Activated T-cell treated with anti-CD3 and anti-CD28 coated beads, Interleukin-2, amount 50 U/mL, for 1 hour (primary cell): ENCODE data around the gene LY6G5B.
A peak's percentile ranks its signal among the peaks of the same experiment; 100 is the strongest.

Experiments
- DNase-seq: peaks from one replicate; pipeline ENCODE4 v3.0.0-alpha.2; 2020

The LY6G5B gene

DNA sequence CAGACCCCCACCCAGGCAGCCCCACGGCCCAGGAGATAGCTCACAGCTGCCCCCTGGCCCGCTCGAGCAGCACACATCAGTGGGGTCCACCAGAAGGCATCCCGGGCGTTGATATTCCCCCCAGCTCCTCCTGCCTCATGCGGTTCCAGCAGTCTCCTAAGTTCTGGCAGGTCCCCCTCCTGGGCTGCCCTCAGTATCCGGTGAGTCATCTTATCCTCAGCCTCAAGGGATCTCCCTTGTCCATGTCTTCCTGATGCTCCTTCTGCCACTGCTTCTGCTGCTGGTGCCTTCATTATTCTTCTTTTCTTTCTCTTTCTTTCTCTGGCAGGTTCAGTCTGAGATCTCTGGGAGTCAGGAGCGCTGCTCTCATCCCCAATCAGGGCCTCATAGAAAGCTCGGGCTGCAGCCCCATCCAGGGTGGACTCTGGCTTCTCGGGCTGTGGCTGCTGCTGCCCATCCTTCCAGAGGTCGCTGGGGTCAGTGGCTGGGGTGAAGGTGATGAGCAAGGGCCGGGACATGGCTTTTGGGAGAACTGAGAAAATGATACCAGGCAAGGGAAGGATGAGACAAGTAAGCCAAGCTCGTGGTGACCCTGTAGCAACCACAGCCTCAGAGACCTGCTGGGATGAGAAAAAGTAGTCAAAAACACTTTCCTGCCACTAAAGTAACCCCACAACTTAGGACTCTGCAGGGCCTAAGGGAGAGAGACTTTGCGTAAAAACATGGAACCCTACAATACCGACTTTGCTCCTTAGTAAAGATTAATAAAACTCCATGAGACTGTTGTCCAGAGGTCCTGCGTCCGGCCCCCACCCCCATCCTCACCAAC lies 5.6 kb upstream of the LY6G5B start:
- DNase-seq, result no peak

DNA sequence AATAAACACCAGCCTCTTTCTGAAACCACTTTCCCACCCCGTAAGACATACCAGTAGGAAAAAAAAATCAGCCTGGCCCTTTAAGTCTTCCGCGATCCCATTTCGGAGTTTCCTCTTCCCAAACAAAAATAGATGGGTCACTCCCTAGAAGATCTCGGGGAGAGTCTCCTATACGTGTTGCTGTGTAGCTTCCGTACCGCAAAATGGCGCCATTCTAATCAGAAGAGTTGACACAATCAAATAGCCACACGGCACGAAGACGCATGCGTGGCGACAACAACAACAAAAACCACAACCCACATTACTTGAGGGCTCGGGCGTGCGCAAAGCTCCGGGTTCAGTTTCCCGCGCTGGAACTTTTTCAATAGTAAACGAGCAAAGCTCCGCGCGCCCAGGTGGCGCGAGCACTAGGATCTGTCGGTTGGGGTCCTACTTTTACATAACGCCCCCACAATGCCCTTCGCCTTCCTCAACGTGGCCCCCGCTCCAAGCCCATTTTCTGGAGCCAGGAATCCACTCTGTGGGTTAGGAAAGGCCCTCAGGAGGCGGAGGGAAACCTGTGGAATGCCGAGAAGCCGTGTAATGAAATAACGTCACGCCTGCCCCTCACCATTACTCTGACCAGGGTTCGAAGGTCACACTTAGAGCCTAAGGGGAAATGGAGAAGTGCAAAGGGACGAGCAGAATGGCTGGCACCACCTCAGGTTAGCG lies 4.8 kb upstream of the LY6G5B start, which contains the start of gene GPANK1:
GPANK1 (minus strand) TSS at position 208 of the 711 bp plus-strand sequence. CDS start 519 bp downstream, outside the sequence.
- peak; percentile 84 for DNase-seq

DNA sequence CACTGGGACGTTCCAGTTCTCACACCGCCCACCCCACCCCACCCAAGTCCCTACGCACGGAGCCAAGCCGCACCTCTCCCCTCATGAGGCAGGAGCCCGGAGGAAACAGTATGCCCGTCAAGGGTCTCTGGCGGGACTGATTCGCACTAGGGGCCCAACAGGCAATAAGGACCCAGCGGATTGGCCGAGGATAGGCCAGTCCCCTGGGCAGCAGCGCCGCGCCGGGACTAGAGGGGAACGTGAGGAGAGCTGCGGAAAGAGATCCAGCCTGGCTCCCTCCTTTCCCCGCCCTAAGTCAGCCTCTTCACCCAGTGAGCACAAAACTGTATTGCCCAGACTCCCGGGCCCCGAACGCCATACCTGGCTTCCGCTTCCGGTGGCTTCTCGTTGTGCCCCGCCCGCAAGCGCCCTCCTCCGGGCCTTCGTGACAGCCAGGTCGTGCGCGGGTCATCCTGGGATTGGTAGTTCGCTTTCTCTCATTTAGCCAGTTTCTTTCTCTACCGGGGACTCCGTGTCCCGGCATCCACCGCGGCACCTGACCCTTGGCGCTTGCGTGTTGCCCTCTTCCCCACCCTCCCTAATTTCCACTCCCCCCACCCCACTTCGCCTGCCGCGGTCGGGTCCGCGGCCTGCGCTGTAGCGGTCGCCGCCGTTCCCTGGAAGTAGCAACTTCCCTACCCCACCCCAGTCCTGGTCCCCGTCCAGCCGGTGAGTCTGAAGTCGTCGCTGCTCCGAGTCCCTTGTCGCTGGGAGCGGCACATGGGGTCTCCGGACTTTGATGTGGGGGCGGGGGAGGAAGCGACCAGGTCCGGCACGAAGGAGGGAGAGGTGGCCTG lies 4.1 kb upstream of the LY6G5B start, which contains the start of gene CSNK2B:
CSNK2B (plus strand) TSS at position 580 of the 836 bp plus-strand sequence. CDS start 752 bp downstream, outside the sequence.
- DNase-seq, result peak; percentile 96

DNA sequence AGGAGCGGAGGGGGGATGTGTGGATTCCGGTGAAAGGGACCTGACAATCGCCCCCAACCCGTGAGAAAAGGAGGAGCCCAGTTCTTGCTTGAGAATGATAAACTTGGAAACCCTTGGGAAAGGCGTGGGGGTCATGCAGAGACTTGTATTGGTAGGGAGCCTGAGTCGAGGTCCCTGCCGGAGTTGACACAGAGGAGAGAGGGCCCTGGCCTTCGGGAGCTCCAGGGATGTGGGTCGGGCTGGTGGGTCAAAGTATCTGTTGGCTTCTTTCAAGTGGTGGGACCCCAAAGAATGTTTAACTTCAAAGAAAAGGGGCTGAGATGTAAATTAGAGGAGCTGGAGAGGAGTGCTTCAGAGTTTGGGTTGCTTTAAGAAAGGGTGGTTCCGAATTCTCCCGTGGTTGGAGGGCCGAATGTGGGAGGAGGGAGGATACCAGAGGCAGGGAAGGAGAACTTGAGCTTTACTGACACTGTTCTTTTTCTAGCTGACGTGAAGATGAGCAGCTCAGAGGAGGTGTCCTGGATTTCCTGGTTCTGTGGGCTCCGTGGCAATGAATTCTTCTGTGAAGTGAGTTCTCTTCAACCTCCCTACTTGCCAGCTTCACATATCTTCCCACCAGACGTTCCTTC lies 3.3 kb upstream of the LY6G5B start:
- DNase-seq, result no peak

DNA sequence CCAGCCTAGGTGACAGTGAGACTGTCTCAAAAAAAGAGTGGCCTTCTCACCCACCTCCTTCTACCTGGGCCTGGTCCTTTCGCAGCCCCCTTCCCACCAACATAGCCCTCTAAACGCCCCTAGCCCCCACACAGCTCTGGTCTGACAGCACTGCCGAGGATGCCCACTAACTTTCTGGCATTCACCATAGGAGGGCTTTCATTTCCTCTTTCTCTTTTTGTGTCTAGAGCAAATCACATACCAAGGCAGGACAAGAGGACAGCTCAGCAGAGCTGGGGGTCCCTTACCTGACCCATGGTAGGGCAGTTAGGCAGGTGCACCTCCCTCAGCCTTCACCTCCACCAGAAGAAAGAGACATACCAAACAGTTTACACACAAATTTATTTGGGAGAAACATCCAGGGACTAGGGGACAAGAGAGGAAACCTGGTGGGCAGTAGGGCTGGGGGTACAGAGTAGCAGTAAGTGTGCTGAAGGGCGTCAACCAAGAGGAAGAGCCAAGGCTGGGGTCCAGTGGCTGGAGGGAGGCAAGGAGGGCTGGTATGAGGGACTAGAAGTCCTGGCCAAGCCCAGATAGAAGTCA lies 6.6 kb downstream of the LY6G5B start:
- no peak for DNase-seq

DNA sequence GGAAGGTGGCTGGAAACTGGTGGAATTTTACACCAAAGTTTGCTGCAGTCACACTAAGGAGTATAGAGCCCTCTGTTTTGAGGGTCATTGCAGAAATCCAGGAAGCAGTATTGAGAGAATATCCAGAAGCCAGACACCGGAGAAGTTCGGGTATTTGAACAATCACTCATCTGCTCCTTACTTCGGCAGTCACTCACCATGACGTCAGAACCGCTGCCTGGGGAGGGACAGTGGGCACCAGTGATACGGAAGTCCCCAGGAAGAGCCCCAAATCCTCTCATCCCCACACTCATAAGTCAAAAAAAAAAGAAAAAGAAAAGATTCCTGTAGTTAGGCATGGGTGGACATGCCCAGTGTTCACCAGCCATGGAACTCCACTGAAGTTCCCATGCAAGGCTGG lies 7.1 kb downstream of the LY6G5B start:
- DNase-seq, result no peak

DNA sequence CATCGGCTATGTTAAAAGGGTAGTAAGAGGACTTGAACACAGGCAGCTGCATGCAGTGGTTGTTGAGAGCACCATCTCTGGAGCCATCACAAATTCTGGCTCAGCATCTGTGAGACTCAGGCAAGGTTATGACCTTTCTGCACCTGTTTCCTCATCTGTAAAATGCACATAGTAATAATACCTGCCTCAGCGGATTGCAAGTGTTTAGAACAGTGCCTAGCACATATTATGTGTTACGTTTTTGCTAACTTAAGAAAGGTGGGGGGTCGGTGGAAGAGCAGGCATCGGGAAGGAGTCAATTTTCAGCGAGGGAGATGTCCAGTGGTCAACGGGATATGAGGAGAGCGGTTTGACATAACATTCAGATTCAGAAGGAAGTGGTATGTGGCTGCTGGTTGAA lies 8.2 kb downstream of the LY6G5B start:
- DNase-seq, result no peak

DNA sequence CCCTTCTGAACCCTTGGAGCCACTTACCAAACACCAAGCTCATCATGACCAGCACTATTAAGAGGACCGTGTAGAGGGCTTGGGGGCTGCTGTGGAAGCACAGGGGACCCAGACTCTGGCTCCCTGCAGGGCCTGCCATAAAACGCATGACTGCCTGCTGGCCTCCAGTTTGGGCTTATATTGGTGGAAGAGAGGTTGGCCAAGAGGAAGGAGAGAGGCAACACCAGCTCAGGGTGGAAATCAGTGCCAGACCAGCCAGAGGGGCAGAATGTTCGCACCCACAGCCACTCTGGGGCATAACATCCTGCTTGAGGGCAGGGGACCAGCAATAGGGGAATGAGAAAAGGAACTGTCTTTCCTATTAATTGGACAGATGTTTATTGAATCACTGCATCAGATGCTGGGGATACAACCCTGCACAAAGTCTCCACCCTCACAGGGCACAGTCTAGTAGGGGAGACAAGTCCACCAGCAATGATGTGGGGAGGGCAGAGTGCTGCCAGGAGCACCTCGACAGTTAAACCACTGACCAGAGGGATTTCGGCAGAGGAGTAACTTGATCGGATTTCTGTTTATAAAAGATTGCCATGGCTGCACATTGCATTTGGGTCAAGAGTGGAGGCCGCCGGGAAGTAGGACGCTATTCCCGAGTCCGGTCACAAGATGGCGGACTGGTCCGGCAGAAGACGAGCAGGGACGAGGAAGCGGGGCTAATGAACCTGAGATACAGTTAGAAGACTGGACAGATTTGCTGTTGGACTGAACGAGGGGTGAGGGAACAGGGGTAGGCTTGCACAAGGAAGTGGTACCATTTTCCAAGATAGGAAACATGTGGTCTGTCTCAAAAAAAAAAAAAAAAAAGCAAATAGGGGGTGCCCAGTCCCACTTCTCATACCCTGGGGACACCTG lies 10.7 kb downstream of the LY6G5B start, which contains the start of gene LY6G5C:
LY6G5C (minus strand) TSS at position 842 of the 909 bp plus-strand sequence; CDS start at position 148, 694 bp downstream.
- peak; percentile 65 for DNase-seq

DNA sequence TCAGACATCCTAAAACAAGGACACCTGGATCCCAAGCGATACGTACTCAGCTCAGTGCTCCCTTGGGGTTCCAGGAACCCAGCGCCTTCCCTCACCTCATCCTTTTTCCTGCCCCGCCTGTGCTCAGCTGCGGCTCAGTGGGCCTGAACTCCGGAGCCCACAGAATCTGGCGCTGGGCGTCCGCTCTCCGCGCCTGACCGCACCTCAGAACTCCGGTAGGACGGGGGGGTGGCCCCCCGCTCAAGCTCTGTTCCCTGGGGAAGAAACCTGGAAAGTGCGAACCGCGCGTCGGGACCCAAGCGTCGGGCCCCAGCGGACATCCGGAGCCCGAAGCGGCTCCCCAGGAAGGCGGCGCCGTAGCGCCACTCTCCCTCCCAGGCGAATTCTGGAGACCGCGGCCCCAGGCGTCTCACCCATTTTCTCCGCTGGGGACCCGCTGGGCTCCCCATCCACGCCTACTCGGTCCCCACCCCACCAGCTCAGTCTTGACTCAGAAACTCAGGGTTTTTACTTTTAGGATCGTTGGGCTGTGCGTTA lies 11.4 kb downstream of the LY6G5B start:
- peak; percentile 56 for DNase-seq

DNA sequence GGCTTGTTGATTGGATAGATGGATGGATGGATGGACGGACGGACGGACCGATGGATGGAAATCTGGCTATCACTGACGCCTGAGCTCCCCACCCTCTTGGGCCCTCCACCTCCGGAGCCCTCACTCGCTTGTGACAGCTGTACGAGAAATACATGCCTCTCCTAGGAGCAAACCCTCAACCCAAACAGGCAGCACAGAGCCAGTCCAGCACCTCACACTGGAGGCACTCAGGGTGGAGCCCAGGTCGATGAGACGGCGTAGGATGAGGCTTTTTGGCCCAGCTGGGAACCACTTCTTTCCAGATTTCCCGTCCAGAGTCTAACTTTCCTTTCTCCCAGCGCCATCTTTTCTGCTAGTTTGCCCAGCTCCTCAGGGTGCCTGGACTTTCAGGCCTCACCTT lies 13.8 kb downstream of the LY6G5B start:
- no peak for DNase-seq

DNA sequence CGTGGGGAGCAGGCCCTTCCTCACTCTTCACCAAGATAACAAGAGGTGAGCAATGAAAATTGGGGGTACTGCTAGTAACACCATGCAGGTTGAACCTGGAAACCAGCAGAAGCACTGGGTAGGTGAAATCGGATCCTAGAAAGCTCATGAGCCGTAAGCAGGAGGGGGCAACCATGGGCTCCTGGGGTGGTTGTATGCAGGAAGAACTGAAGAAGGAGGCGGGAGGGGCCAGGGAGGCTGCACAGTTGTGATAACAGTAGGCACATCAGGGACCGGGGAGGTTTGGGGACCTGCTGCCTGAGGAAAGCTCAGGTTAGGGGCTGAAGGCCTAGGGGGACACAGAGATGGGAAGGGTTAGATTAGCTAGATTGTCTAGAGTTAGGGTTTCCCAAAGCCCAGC lies 16.7 kb downstream of the LY6G5B start:
- DNase-seq, result no peak

DNA sequence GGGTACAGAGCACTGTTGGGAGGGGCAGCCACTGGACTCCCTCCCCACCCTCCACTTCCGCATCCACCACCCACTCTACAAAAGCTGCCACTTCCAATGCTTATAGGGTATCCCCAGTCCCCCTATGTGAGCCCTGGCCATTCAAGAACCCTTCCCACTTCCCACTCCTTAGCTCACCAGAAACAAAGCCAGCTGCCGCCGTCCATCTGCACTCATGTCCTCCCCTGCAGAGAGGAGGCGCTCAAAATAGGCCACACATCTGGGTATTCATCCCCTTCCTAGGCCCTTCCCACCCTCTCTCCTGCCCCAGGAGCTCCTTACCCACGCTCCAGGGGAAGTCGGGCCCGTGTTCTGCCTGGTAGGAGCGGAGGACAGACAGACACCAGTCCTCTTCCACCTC lies 17.5 kb downstream of the LY6G5B start:
- no peak for DNase-seq

DNA sequence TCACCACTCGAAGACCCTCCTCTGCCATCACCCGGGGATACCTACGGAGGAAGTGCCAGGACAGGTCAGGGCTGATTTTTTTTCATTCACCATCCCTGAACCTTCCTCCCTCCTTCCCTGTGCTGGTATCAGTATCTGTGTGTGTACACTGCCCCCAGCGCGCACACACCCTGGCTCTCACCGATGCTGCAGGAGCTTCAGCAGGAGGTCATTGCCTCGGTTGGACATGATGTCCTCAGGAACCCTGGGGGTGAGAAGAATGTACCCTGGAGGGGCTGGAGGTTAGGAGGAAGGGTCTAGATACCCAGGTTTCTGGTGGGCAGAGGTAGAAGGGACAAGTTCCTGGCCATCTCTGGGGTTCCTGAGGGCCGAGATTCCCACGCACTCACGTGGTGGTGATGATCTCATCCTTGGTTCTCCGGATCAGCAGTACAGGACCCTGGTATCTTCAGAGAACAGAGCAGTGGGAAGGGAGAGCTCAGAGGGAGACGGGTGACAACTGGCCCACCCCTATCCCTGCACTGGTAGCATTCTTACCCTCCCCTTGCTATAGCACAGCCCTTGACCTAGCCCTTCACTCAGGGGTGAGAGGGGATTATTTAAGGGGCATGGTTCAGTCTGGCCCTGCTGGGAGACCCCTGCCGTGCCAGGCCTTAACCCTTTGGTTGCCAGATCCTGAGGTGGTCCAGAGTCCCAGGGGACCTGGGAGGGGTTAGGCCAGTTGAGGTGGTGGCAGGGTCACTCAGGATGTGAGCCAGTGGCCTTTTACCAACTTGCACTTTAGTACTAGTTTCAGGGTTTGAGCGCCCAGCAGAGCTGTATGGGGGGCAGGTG lies 18.3 kb downstream of the LY6G5B start:
- no peak for DNase-seq

DNA sequence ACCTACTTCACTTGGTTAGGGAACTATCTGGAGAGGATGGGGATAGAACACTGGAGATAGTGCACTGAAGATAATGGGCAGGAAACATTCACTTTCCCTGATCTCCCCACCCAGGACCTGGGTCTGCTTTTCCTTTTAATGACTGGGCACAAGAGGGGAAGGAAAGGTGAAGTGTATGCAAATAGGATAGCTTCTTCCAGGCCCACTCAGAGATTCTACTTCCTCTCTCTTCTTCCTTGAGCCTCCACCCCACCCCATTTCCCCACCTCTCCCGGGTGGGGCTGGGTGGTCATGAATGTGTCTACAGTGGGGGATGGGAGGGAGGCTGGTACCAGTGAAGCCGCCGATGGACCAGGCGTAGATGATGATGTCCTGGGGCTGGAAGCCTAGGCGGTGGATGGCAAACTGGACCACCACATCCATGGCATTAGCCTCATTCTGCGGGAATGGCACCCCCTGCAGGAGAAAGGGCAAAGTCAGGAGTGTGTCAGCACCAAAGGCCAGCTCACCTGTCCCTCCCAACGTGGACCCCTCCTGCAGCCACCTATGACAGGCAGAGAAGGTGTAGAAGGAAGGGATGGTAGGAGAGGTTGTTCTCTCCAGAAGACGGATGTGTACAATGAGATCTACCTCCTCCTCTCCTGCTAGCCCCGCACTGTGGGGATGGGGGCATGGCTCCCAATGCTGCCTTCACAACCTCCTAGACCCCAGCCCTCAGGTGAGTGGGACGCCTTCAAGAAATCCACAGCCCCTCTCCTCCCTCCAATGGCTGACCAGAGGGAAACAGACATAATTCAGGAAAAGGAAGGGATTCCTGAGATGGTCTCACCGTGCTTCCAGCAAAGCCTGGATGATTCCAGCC lies 19.7 kb downstream of the LY6G5B start:
- DNase-seq, result peak; percentile 35

DNA sequence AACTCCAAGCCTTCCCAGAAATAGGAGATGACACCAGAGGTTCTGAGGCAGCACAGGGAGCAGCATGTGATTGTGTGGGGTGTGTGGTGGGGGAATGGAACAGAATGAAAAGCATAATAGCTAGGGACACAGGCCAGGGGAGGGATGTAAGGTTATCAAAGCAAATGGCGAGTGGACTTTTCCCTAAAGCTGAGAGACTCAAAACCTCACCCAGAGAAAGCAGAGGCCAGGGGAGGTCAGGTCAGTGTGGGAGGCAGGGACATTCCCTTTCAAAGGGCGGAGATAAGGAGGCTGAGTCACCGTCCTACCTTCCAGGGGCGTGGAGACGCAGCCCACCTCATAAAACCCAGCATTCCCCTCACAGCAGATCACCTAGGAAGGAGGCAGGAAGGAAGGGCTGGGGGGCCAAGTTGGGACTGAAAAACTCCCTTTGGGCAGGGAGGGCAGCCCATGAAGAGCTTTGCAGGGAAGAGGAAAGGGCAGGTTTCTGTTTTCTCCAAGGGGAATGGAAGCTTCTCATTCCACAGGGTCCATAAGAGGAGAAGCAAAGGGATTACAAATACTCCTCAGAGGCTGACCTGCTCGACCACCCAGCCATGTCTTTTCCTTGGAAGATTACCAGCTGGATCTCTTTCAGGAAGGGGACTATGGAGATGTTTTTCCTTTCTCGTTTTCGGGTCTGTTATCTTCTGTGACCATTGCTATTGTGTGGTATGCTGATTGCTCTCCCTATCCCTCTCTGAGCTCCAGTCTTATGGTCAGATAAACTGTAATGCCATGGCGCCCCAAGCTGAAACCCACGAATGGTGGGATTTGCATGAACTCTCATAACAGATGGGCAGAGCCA lies 20.7 kb downstream of the LY6G5B start:
- DNase-seq, result no peak

DNA sequence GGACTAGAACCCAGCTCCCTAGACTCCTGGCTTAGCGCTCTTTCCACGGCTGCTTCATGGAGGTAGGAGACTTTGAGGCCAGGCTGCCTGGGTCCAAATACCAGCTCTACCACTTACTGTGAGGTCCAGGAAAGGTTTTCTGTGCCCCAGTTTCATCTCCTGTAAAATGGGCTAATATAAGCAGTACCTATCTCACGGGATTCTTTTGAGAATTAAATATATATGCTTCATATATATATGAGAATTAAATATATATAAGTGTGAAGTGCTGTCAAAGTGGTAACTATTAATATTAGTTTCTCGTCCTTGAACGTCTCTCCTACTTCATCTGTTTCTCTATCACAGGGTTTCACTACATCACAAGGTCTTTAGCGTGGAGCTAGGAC lies 21.3 kb downstream of the LY6G5B start:
- no peak for DNase-seq

DNA sequence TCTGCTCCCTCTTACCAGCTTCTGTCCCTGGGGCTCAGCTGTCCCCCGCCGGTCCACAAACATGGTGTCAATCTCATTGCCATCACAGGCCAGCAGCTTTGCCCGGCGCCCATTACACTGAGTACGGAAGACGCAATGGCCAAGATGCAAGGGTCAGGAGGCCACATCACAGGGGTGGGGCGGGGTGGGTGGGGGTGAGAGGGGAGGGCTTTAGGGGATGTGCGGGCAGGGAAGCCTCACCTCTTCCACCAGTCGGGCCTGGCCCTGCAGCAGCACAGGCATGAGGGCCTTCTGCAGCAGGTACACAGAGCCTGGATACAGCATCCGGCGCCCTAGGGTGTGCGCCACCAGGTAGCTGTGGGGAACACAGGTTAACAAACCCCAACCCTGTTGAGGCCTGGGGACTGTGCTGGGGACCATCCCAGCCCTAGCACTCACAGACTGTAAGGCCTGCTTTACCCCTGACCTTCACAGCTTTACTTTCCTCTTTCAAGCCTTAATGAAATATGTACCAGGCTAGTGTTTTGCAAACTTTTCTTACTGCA lies 21.9 kb downstream of the LY6G5B start:
- no peak for DNase-seq

DNA sequence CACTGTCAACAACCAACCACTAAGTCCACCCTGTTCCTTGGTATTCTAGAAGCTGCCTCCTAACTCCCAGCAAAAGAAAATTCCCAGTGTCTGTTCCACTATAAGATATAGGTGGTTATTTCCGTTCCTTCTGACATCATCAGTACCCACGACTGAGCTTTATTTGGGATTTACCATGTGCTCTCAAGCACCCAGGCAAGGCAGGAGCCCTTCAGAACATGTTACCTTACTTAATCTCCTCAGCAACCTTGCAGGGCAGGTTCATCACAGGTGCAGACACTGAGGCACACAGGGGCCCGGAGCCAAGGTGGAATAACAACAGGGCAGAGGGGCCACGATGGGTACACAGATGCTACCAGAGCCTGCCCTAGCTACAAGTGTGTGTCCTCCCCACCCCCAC lies 22.6 kb downstream of the LY6G5B start:
- DNase-seq, result no peak
